Progenitor cell of endocrine pancreas (in vitro differentiated cells): ENCODE data around the gene ZFP91. TPM values are rescaled to one million over a fixed set of nuclear protein-coding genes. Genes with fewer than 3 reads are reported as not detected.

Source experiments
- DNase-seq: peaks from one replicate; pipeline ENCODE4 v3.0.0; 2021; ENCODE audit warnings: low spot score; ENCODE audit not compliant: unreplicated experiment
- H3K27ac Mint-ChIP-seq: 2 replicates; pipeline ENCODE4 v1.8.0; 2021; ENCODE audit warnings: mild to moderate bottlenecking, moderate library complexity, mixed read lengths
- H3K27me3 Mint-ChIP-seq: 2 replicates; pipeline ENCODE4 v1.8.0; 2021; ENCODE audit warnings: mixed read lengths
- H3K36me3 Mint-ChIP-seq: 2 replicates; pipeline ENCODE4 v1.8.0; 2022; ENCODE audit warnings: mixed read lengths; ENCODE audit not compliant: insufficient read depth
- H3K4me1 Mint-ChIP-seq: 2 replicates; pipeline ENCODE4 v1.8.0; 2021; ENCODE audit warnings: low read depth, mixed read lengths
- H3K4me3 Mint-ChIP-seq: 2 replicates; pipeline ENCODE4 v1.8.0; 2021; ENCODE audit warnings: low read depth, mild to moderate bottlenecking, moderate library complexity, mixed read lengths
- H3K9me3 Mint-ChIP-seq: 2 replicates; pipeline ENCODE4 v1.8.0; 2021; ENCODE audit warnings: low read depth, mixed read lengths
- total RNA-seq: library from RNA; stranded (reverse); gene quantifications from 2 replicates; pipeline ENCODE4 v1.2.1, GENCODE V29; 2021
- TF ChIP-seq, protein P1 (sequence below): fragments of 200-600 bp; sonication (generic); IDR thresholded peaks from one replicate; pipeline ENCODE4 v1.5.0; 2021; ENCODE audit warnings: antibody characterized with exemption, mild to moderate bottlenecking; ENCODE audit not compliant: unreplicated experiment

Gene ZFP91
- total RNA-seq, 1 donor from 2014 or later = 51.2 TPM

GRCh38 chr11:58639669-58640068, 60.8 kb downstream of the ZFP91 start:
- Mint-ChIP-seq H3K27ac (no peak overlapping the region), H3K9me3 (peaks cover 3% of the 10 kb centered on the region), H3K27me3 (peaks cover 13% of the 10 kb centered on the region), H3K36me3 (peaks cover 1% of the 10 kb centered on the region), H3K4me3 (no peak overlapping the region), H3K4me1 (no peaks in the 10 kb centered on the region)
- no peak for DNase-seq
- TF ChIP-seq, protein P1, sequence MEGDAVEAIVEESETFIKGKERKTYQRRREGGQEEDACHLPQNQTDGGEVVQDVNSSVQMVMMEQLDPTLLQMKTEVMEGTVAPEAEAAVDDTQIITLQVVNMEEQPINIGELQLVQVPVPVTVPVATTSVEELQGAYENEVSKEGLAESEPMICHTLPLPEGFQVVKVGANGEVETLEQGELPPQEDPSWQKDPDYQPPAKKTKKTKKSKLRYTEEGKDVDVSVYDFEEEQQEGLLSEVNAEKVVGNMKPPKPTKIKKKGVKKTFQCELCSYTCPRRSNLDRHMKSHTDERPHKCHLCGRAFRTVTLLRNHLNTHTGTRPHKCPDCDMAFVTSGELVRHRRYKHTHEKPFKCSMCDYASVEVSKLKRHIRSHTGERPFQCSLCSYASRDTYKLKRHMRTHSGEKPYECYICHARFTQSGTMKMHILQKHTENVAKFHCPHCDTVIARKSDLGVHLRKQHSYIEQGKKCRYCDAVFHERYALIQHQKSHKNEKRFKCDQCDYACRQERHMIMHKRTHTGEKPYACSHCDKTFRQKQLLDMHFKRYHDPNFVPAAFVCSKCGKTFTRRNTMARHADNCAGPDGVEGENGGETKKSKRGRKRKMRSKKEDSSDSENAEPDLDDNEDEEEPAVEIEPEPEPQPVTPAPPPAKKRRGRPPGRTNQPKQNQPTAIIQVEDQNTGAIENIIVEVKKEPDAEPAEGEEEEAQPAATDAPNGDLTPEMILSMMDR = no peak

GRCh38 chr11:58640386-58641023, 61.6 kb downstream of the ZFP91 start:
- peaks cover 13% of the 10 kb centered on the region for H3K27me3 Mint-ChIP-seq
- no peak for DNase-seq
- no peak overlapping the region for H3K4me3 Mint-ChIP-seq
- H3K9me3 Mint-ChIP-seq = peaks cover 6% of the 10 kb centered on the region
- H3K27ac Mint-ChIP-seq = no peak overlapping the region
- H3K4me1 Mint-ChIP-seq = no peaks in the 10 kb centered on the region
- TF ChIP-seq, protein P1 = no peak
- peaks cover 1% of the 10 kb centered on the region for H3K36me3 Mint-ChIP-seq

- no peak overlapping the region for H3K4me3 Mint-ChIP-seq
- no peaks in the 10 kb centered on the region for H3K4me1 Mint-ChIP-seq
- no peak for DNase-seq
- peaks cover 13% of the 10 kb centered on the region for H3K27me3 Mint-ChIP-seq
- H3K9me3 Mint-ChIP-seq = peaks cover 10% of the 10 kb centered on the region
- TF ChIP-seq, protein P1 = no peak
- H3K27ac Mint-ChIP-seq = peak overlapping the region; percentile 65
- peaks cover 1% of the 10 kb centered on the region for H3K36me3 Mint-ChIP-seq
These were observed 62.5 kb downstream of the ZFP91 start for GRCh38 chr11:58641341-58641740.

- no peak overlapping the region for H3K4me3 Mint-ChIP-seq
- no peak overlapping the region for H3K27ac Mint-ChIP-seq
- peaks cover 13% of the 10 kb centered on the region for H3K27me3 Mint-ChIP-seq
- peaks cover 1% of the 10 kb centered on the region for H3K36me3 Mint-ChIP-seq
- DNase-seq = no peak
- TF ChIP-seq, protein P1 = no peak
- no peaks in the 10 kb centered on the region for H3K4me1 Mint-ChIP-seq
- H3K9me3 Mint-ChIP-seq = peaks cover 15% of the 10 kb centered on the region
These were observed 63.1 kb downstream of the ZFP91 start for GRCh38 chr11:58641803-58642581.

- Mint-ChIP-seq H3K4me1 (no peaks in the 10 kb centered on the region), H3K27ac (no peak overlapping the region), H3K36me3 (peaks cover 1% of the 10 kb centered on the region), H3K27me3 (peaks cover 13% of the 10 kb centered on the region), H3K4me3 (no peak overlapping the region), H3K9me3 (peaks cover 15% of the 10 kb centered on the region)
- TF ChIP-seq, protein P1 = no peak
- no peak for DNase-seq
These were observed 67.0 kb downstream of the ZFP91 start for GRCh38 chr11:58645854-58646253.
